GM23248 (cell line): Measurements from ENCODE around the gene SMPDL3B.

ENCODE experiments used
- EZH2 ChIP-seq: fragments of 200-600 bp; sonication (generic); IDR thresholded peaks from 2 replicates; pipeline ENCODE4 v1.6.1; 2018; ENCODE audit warnings: antibody characterized with exemption, mild to moderate bottlenecking; ENCODE audit not compliant: insufficient read depth, poor library complexity, severe bottlenecking
- EZH2phosphoT487 ChIP-seq: fragments of 200-600 bp; sonication (generic); IDR thresholded peaks from 2 replicates; pipeline ENCODE4 v1.6.1; 2018; ENCODE audit warnings: antibody characterized with exemption, moderate library complexity, mild to moderate bottlenecking, low read depth; ENCODE audit not compliant: insufficient read depth

- no peak for TF ChIP-seq EZH2phosphoT487
- TF ChIP-seq EZH2, result no peak
These were observed 7.1 kb downstream of the SMPDL3B start for GRCh38 chr1:27941671-27942540.
